ENCODE data around the gene SHQ1.

- TF ChIP-seq CTCF (conservative IDR thresholded peaks at IDR 0.05), result no peak
- TF ChIP-seq EZH2 (IDR thresholded peaks at IDR 0.05; ENCODE audit: low read depth), result no peak
These were observed 44.0 kb upstream of the SHQ1 start for GRCh38 chr3:72892081-72892775.
